IMR-90 (cell line): ENCODE measurements around the gene HOXB9. TPM values are rescaled to one million over a fixed set of nuclear protein-coding genes. Genes with fewer than 3 reads are reported as not detected.
A peak's percentile ranks its signal among the peaks of the same experiment; 100 is the strongest.

ENCODE experiments used
- ATAC-seq: fragments of 200-7000 bp; cut with Tn5 transposase; 2 replicates; pipeline ENCODE4 v1.9.1; 2020; ENCODE audit warnings: low read depth, mild to moderate bottlenecking, moderate library complexity
- BruUV-seq: library from RNA; stranded (reverse); fragments of 400-500 nt; replicated peaks from 2 replicates; lab custom pipeline; 2021; lab: Mats Ljungman, UMichigan
- CTCF ChIA-PET: fragments of 300-600 bp; formaldehyde crosslinking; extraction: SDS; loops from one replicate; lab custom pipeline; 2021; ENCODE audit warnings: antibody characterized with exemption; lab: Yijun Ruan, JAX
- POLR2A ChIA-PET: fragments of 300-600 bp; sonication (Branson Sonifier 250); formaldehyde crosslinking; loops from one replicate; lab custom pipeline; 2022; ENCODE audit warnings: antibody characterized with exemption; ENCODE audit not compliant: unreplicated experiment; lab: Charles Lee
- DNase-seq: peaks from one replicate; pipeline ENCODE4 v3.0.0; 2013
- H2AFZ ChIP-seq: replicated peaks from 2 replicates; pipeline ENCODE3; 2013; ENCODE audit warnings: low read length, mild to moderate bottlenecking; ENCODE audit not compliant: poor library complexity
- H2AK5ac ChIP-seq: 2 replicates; pipeline ENCODE4 v1.6.1; 2013; ENCODE audit warnings: low read depth, low read length, inconsistent platforms
- H2AK9ac ChIP-seq: replicated peaks from 2 replicates; pipeline ENCODE3; 2013; ENCODE audit warnings: mild to moderate bottlenecking, low read depth, low read length, moderate library complexity; ENCODE audit not compliant: poor library complexity
- H2BK120ac ChIP-seq: 2 replicates; pipeline ENCODE4 v1.6.1; 2013; ENCODE audit warnings: low read depth, low read length, inconsistent platforms
- H2BK15ac ChIP-seq: 3 replicates; pipeline ENCODE4 v1.6.1; 2013; ENCODE audit warnings: low read depth, low read length, inconsistent platforms
- H2BK20ac ChIP-seq: 2 replicates; pipeline ENCODE4 v1.6.1; 2013; ENCODE audit warnings: low read depth, mild to moderate bottlenecking, inconsistent platforms, low read length, moderate library complexity
- H2BK5ac ChIP-seq: 2 replicates; pipeline ENCODE4 v1.6.1; 2013; ENCODE audit warnings: mild to moderate bottlenecking, low read depth, low read length, inconsistent platforms; ENCODE audit not compliant: poor library complexity, severe bottlenecking
- H3K14ac ChIP-seq: replicated peaks from 2 replicates; pipeline ENCODE4 v1.6.1; 2013; ENCODE audit warnings: low read depth, low read length, inconsistent platforms
- H3K18ac ChIP-seq: 2 replicates; pipeline ENCODE4 v1.6.1; 2013; ENCODE audit warnings: low read depth, low read length, control low read depth
- H3K23ac ChIP-seq: 2 replicates; pipeline ENCODE4 v1.6.1; 2013; ENCODE audit warnings: low read depth, low read length, inconsistent platforms
- H3K27ac ChIP-seq: 2 replicates; pipeline ENCODE4 v1.5.1; 2013; ENCODE audit warnings: mild to moderate bottlenecking, control low read depth, low read length; ENCODE audit not compliant: insufficient read depth
- H3K27me3 ChIP-seq: 2 replicates; pipeline ENCODE4 v1.6.1; 2013; ENCODE audit warnings: low read length; ENCODE audit not compliant: control insufficient read depth, insufficient read depth
- H3K36me3 ChIP-seq: 2 replicates; pipeline ENCODE4 v1.6.1; 2013; ENCODE audit warnings: low read length, mixed read lengths; ENCODE audit not compliant: control insufficient read depth, insufficient read depth
- H3K4ac ChIP-seq: 2 replicates; pipeline ENCODE4 v1.6.1; 2013; ENCODE audit warnings: low read depth, low read length, inconsistent platforms
- H3K4me1 ChIP-seq: 2 replicates; pipeline ENCODE4 v1.6.1; 2013; ENCODE audit warnings: low read length, mixed read lengths; ENCODE audit not compliant: control insufficient read depth, insufficient read depth
- H3K4me2 ChIP-seq: 2 replicates; pipeline ENCODE4 v1.6.1; 2013; ENCODE audit warnings: low read depth, mild to moderate bottlenecking, control low read depth, low read length, moderate library complexity
- H3K4me3 ChIP-seq: 2 replicates; pipeline ENCODE4 v1.5.1; 2013; ENCODE audit warnings: low read depth, mild to moderate bottlenecking, control low read depth, low read length, moderate library complexity; ENCODE audit not compliant: insufficient read depth
- H3K56ac ChIP-seq: 2 replicates; pipeline ENCODE4 v1.6.1; 2013; ENCODE audit warnings: low read length, inconsistent platforms; ENCODE audit not compliant: insufficient read depth; ENCODE audit errors: extremely low read depth
- H3K79me1 ChIP-seq, 2 experiments: 2 replicates each; pipeline ENCODE4 v1.6.1; 2013; ENCODE audit warnings: low read length in 2 of 2, inconsistent platforms in 1 of 2, low read depth in 1 of 2
- H3K9ac ChIP-seq: 2 replicates; pipeline ENCODE4 v1.6.1; 2013; ENCODE audit warnings: low read depth, low read length, control low read depth
- H3K9me1 ChIP-seq: 2 replicates; pipeline ENCODE4 v1.6.1; 2013; ENCODE audit warnings: low read length, inconsistent platforms; ENCODE audit not compliant: insufficient read depth
- H3K9me3 ChIP-seq: 2 replicates; pipeline ENCODE4 v1.6.1; 2013; ENCODE audit warnings: low read length; ENCODE audit not compliant: control insufficient read depth, insufficient read depth
- H4K20me1 ChIP-seq: 2 replicates; pipeline ENCODE4 v1.6.1; 2013; ENCODE audit warnings: low read length, inconsistent platforms; ENCODE audit not compliant: insufficient read depth
- H4K5ac ChIP-seq: 2 replicates; pipeline ENCODE4 v1.6.1; 2013; ENCODE audit warnings: mild to moderate bottlenecking, low read depth, low read length, control low read depth
- H4K8ac ChIP-seq, 2 experiments: 2 replicates each; pipeline ENCODE4 v1.6.1; 2013; ENCODE audit warnings: low read depth in 2 of 2, low read length in 2 of 2, control low read depth in 1 of 2, inconsistent platforms in 1 of 2
- H4K91ac ChIP-seq: 2 replicates; pipeline ENCODE4 v1.6.1; 2013; ENCODE audit warnings: low read depth, low read length, inconsistent platforms; ENCODE audit not compliant: insufficient read depth
- BHLHE40 ChIP-seq: fragments of 150-350 bp; IDR thresholded peaks from 2 replicates; pipeline ENCODE4 v1.6.1; 2016; ENCODE audit warnings: mild to moderate bottlenecking, low read depth, low read length
- FOS ChIP-seq: fragments of 150-350 bp; IDR thresholded peaks from 2 replicates; pipeline ENCODE4 v1.6.1; 2016; ENCODE audit warnings: low read depth, low read length
- SMC3 ChIP-seq: fragments of 150-350 bp; IDR thresholded peaks from 2 replicates; pipeline ENCODE4 v1.6.1; 2016; ENCODE audit warnings: low read depth, mild to moderate bottlenecking, antibody characterized with exemption, low read length, moderate library complexity
- WGBS, 2 experiments: methylation state at CpG; one replicate each; pipeline versions ENCODE4 v1.1.5 to v1.1.7; 2013; ENCODE audit warnings: missing lambda C conversion rate in 2 of 2; ENCODE audit not compliant: insufficient read length in 1 of 2; ENCODE audit errors: extremely low coverage in 2 of 2; 5-methylcytosine and 5-hydroxymethylcytosine counted together
- dilution Hi-C: fragments of 300-500 bp; cut with HindIII; formaldehyde crosslinking; loops from one replicate; pipeline ENCODE4 v1.14.3; 2018; ENCODE audit warnings: low sequenced_read_pairs; ENCODE audit not compliant: unreplicated experiment
- in situ Hi-C: fragments of 300-500 bp; cut with MboI; formaldehyde crosslinking; loops from 3 replicates; pipeline ENCODE4 v1.14.3; 2019; ENCODE audit warnings: low sequenced_read_pairs, inconsistent platforms, mixed read lengths
- intact Hi-C: fragments of 100-400 bp; cut with micrococcal nuclease; formaldehyde crosslinking; loops from 2 replicates; pipeline ENCODE4 v1.10.0; 2022
- polyA plus RNA-seq, 3 experiments: library from polyadenylated mRNA; depleted of rRNA; stranded (reverse); fragments of >200 nt; gene quantifications; 2 replicates each; pipeline ENCODE4 v1.2.3, GENCODE V29; 2012; ENCODE audit warnings: low replicate concordance in 1 of 3
- total RNA-seq: library from RNA; depleted of rRNA; stranded (reverse); fragments of >200 nt; gene quantifications from 2 replicates; pipeline ENCODE4 v1.2.3, GENCODE V29; 2012

HOXB9 gene
- total and polyA plus RNA-seq, 2 of the 4 experiments (the other 2 are of a cell fraction), result 0.05 TPM; not detected in 1

GRCh38 chr17:48613862-48614694 lies 12.1 kb downstream of the HOXB9 start:
- Histone ChIP-seq H2AK9ac (peak overlapping the region; percentile 57), H3K4ac (no peak overlapping the region), H3K56ac (0 out of 2 replicates have a peak overlapping the region, but pooled peaks have one; percentile 9), H3K36me3 (no peaks in the 10 kb centered on the region), H2AK5ac (no peak overlapping the region), H3K79me1 (peaks cover 9 to 27% of the 10 kb centered on the region in 2 experiments; a peak in 3 of 4 replicates), H2BK120ac (no peak overlapping the region; the same call in 1 of the 2 replicates), H3K9ac (peak overlapping the region; percentile 63), H3K14ac (no peak overlapping the region), H2BK5ac (peak overlapping the region; percentile 27), H3K27ac (peak overlapping the region; percentile 94), H3K9me1 (0 out of 2 replicates have a peak, but pooled peaks cover 3% of the 10 kb centered on the region), H3K18ac (no peak overlapping the region; the same call in 1 of the 2 replicates), H2AFZ (peak overlapping the region; percentile 78), H4K5ac (no peak overlapping the region), H2BK20ac (no peak overlapping the region), H4K8ac (no peak overlapping the region), H4K20me1 (peaks cover 4% of the 10 kb centered on the region; the same call in 1 of the 2 replicates), H3K4me2 (peak overlapping the region; percentile 73), H3K4me3 (peak overlapping the region; percentile 52), H3K23ac (no peak overlapping the region), H3K27me3 (peaks cover 36% of the 10 kb centered on the region), H2BK15ac (no peak overlapping the region), H3K9me3 (no peaks in the 10 kb centered on the region), H3K4me1 (peaks cover 11% of the 10 kb centered on the region), H4K91ac (no peak overlapping the region)
- ChIA-PET CTCF (interaction anchor here (0.6 to 1.4 kb wide), 5 partner anchors 9 to 355 kb away, joined by 3 to 6 read pairs (median 4); no protein-coding TSS in a partner anchor), POLR2A (interaction anchor here (0.6 to 1.4 kb wide), 3 partner anchors 17 to 26 kb away, joined by 3 to 4 read pairs (median 4); no protein-coding TSS in a partner anchor)
- dilution Hi-C loops, result no loop called here
- no TSS peak for BruUV-seq
- in situ Hi-C loops, result no loop called here
- 42% methylated on average over 39 of the region's 55 CpGs; no CpG with 5 or more reads in 1 of the 2 experiments for WGBS, 2 experiments
- ATAC-seq (no peak), DNase-seq (peak; percentile 31)
- TF ChIP-seq SMC3, result no peak
- TF ChIP-seq BHLHE40, result no peak
- TF ChIP-seq FOS, result no peak
- intact Hi-C loops, result no loop called here
